Measurements from ENCODE around the gene NEU4. TPM values are rescaled to one million over a fixed set of nuclear protein-coding genes. Genes with fewer than 3 reads are reported as not detected.

Gene NEU4
- total RNA-seq, 1 donor = not detected

GRCh38 chr2:241849616-241850543 lies 40.9 kb downstream of the NEU4 start:
- H3K9me3 ChIP-seq (ENCODE audit: low read depth, low read length) = no peaks in the 10 kb centered on the region
- peak; percentile 86 for DNase-seq (ENCODE audit: insufficient read length, low spot score, missing footprints)

GRCh38 chr2:241850544-241851324 lies 41.7 kb downstream of the NEU4 start:
- Histone ChIP-seq H3K27me3 (ENCODE audit: insufficient read depth, low read length) (no peaks in the 10 kb centered on the region), H2AFZ (ENCODE audit: low read length) (no peak overlapping the region), H3K4me3 (ENCODE audit: insufficient read depth, low read length) (no peak overlapping the region), H3K79me2 (ENCODE audit: insufficient read depth, low read length) (no peaks in the 10 kb centered on the region), H3K27ac (ENCODE audit: low read depth, low read length) (no peak overlapping the region), H3K4me1 (ENCODE audit: insufficient read depth, low read length) (no peaks in the 10 kb centered on the region), H3K36me3 (ENCODE audit: insufficient read depth, low read length) (no peaks in the 10 kb centered on the region), H3K4me2 (ENCODE audit: insufficient read depth, low read length) (no peak overlapping the region), H3K9me3 (ENCODE audit: low read depth, low read length) (no peaks in the 10 kb centered on the region), H4K20me1 (ENCODE audit: insufficient read depth, low read length) (no peaks in the 10 kb centered on the region)
- TF ChIP-seq, protein P1, sequence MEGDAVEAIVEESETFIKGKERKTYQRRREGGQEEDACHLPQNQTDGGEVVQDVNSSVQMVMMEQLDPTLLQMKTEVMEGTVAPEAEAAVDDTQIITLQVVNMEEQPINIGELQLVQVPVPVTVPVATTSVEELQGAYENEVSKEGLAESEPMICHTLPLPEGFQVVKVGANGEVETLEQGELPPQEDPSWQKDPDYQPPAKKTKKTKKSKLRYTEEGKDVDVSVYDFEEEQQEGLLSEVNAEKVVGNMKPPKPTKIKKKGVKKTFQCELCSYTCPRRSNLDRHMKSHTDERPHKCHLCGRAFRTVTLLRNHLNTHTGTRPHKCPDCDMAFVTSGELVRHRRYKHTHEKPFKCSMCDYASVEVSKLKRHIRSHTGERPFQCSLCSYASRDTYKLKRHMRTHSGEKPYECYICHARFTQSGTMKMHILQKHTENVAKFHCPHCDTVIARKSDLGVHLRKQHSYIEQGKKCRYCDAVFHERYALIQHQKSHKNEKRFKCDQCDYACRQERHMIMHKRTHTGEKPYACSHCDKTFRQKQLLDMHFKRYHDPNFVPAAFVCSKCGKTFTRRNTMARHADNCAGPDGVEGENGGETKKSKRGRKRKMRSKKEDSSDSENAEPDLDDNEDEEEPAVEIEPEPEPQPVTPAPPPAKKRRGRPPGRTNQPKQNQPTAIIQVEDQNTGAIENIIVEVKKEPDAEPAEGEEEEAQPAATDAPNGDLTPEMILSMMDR (IDR thresholded peaks at IDR 0.05; ENCODE audit: extremely low read depth, low read depth, low read length) = no peak
- peak; percentile 65 for DNase-seq (ENCODE audit: insufficient read length, low spot score, missing footprints)

More at GRCh38 chr2:241849616-241850543, 40.9 kb downstream of the NEU4 start:
- no peaks in the 10 kb centered on the region for H3K79me2 ChIP-seq (ENCODE audit: insufficient read depth, low read length)
- H3K4me2 ChIP-seq (ENCODE audit: insufficient read depth, low read length) = no peak overlapping the region
- H3K36me3 ChIP-seq (ENCODE audit: insufficient read depth, low read length) = no peaks in the 10 kb centered on the region
- H3K4me1 ChIP-seq (ENCODE audit: insufficient read depth, low read length) = no peaks in the 10 kb centered on the region
- no peak overlapping the region for H3K4me3 ChIP-seq (ENCODE audit: insufficient read depth, low read length)
- TF ChIP-seq, protein P1 (IDR thresholded peaks at IDR 0.05; ENCODE audit: extremely low read depth, low read depth, low read length) = no peak
- no peaks in the 10 kb centered on the region for H4K20me1 ChIP-seq (ENCODE audit: insufficient read depth, low read length)
- H2AFZ ChIP-seq (ENCODE audit: low read length) = no peak overlapping the region
- peaks cover 4% of the 10 kb centered on the region for H3K27me3 ChIP-seq (ENCODE audit: insufficient read depth, low read length)
- H3K27ac ChIP-seq (ENCODE audit: low read depth, low read length) = no peak overlapping the region

DNA sequence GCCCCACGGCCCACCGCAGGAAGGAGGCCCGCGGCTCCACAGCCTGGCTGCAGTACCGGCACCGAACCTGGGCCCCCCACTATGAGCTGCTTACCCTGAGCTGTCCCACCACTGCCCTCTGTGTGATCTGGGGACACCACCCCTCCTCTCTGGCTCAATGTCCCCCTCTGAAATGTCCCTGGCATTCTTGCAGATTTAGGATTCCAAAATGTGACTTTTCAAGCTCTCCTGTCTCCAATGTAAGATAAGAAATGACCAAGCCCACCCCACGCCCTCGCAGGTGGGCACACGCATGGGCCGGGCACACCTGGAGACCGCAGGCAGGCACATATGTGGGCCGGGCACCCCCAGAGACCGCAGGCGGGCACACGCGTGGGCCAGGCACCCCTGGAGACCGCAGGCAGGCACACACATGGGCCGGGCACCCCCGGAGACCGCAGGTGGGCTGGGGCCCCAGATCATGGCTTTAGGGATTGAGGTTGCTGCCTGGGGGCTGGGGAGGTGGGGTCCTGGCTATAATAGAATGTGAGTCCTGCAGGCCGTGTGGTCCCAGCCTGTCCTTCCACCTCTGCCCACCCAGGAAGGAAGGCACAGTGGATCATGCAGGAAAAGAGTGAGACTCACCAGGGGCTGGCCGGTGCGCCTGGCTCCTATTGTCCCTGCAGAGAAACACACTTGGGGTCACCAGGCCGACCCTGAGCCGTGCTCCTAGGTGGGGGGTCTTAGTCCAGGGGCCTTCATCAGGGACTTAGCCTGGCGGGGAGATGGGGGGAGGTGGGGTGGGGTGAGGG lies 42.5 kb downstream of the NEU4 start:
- Histone ChIP-seq H3K4me2 (ENCODE audit: insufficient read depth, low read length) (no peak overlapping the region), H3K9me3 (ENCODE audit: low read depth, low read length) (no peaks in the 10 kb centered on the region), H3K27me3 (ENCODE audit: insufficient read depth, low read length) (no peaks in the 10 kb centered on the region), H3K4me3 (ENCODE audit: insufficient read depth, low read length) (no peak overlapping the region), H3K4me1 (ENCODE audit: insufficient read depth, low read length) (no peaks in the 10 kb centered on the region), H3K27ac (ENCODE audit: low read depth, low read length) (no peak overlapping the region), H2AFZ (ENCODE audit: low read length) (no peak overlapping the region), H3K36me3 (ENCODE audit: insufficient read depth, low read length) (no peaks in the 10 kb centered on the region), H3K79me2 (ENCODE audit: insufficient read depth, low read length) (no peaks in the 10 kb centered on the region), H4K20me1 (ENCODE audit: insufficient read depth, low read length) (no peaks in the 10 kb centered on the region)
- TF ChIP-seq, protein P1 (IDR thresholded peaks at IDR 0.05; ENCODE audit: extremely low read depth, low read depth, low read length) = no peak
- DNase-seq (ENCODE audit: insufficient read length, low spot score, missing footprints) = peak; percentile 88

All from osteoblast (primary cell).